Kidney (tissue), 14 donors: Measurements from ENCODE around the gene AUTS2. TPM values are rescaled to one million over a fixed set of nuclear protein-coding genes. Genes with fewer than 3 reads are reported as not detected.
A peak's percentile ranks its signal among the peaks of the same experiment; 100 is the strongest.

Source experiments
- DNase-seq, 5 donors: peaks; one replicate each; pipeline ENCODE4 v3.0.0-alpha.2; 2013 to 2020
- FAIRE-seq: peaks from 2 replicates; lab custom pipeline; 2012; peaks lifted over from hg19 to GRCh38; lab: Jason Lieb, UNC
- H3K27ac ChIP-seq, 2 donors: one replicate each; pipeline ENCODE4 v1.7.0; 2013; ENCODE audit warnings: low read depth in 2 of 2, low read length in 2 of 2, inconsistent platforms in 1 of 2
- H3K27me3 ChIP-seq: one replicate; pipeline ENCODE4 v1.7.1; 2013; ENCODE audit warnings: low read length, inconsistent platforms; ENCODE audit not compliant: control insufficient read depth, insufficient read depth
- H3K36me3 ChIP-seq, 3 donors: one replicate each; pipeline versions ENCODE4 v1.7.0 to v1.7.1; 2013; ENCODE audit warnings: low read length in 3 of 3, control low read depth in 1 of 3, inconsistent platforms in 1 of 3; ENCODE audit not compliant: insufficient read depth in 3 of 3, control insufficient read depth in 2 of 3
- H3K4me1 ChIP-seq, 3 donors: one replicate each; pipeline versions ENCODE4 v1.7.0 to v1.7.1; 2013; ENCODE audit warnings: low read length in 3 of 3, inconsistent platforms in 1 of 3, low read depth in 1 of 3; ENCODE audit not compliant: control insufficient read depth in 2 of 3, insufficient read depth in 2 of 3
- H3K4me3 ChIP-seq, 3 donors: one replicate each; pipeline versions ENCODE4 v1.7.0 to v1.8.1; 2013; ENCODE audit warnings: low read length in 3 of 3, control low read depth in 1 of 3, inconsistent platforms in 1 of 3
- H3K9ac ChIP-seq, 3 donors: one replicate each; pipeline versions ENCODE4 v1.7.0 to v1.7.1; 2013; ENCODE audit warnings: low read length in 3 of 3, control low read depth in 1 of 3, inconsistent platforms in 1 of 3
- H3K9me3 ChIP-seq, 3 donors: one replicate each; pipeline versions ENCODE4 v1.7.0 to v1.7.1; 2013; ENCODE audit warnings: low read length in 3 of 3, control low read depth in 1 of 3, inconsistent platforms in 1 of 3; ENCODE audit not compliant: control insufficient read depth in 2 of 3, insufficient read depth in 1 of 3
- CTCF ChIP-seq: IDR thresholded peaks from 3 replicates; pipeline ENCODE4 v1.5.1; 2012; ENCODE audit warnings: mild to moderate bottlenecking, moderate library complexity, borderline replicate concordance; ENCODE audit not compliant: insufficient read depth; ENCODE audit errors: extremely low read depth
- intact Hi-C: fragments of 100-400 bp; cut with DNase I; formaldehyde crosslinking; loops from one replicate; pipeline ENCODE4 v1.11.1; 2022
- polyA plus RNA-seq: library from polyadenylated mRNA; stranded (reverse); fragments of 350-450 nt; fragmentation: Illumina TruSeq; extraction: RNeasy Lipid Tissue Mini Kit (QIAGEN cat#74804); gene quantifications from one replicate; pipeline ENCODE4 v1.2.3, GENCODE V29; 2014; ENCODE audit warnings: low read depth, low replicate concordance; ENCODE audit not compliant: insufficient read depth
- total RNA-seq: library from RNA; stranded (reverse); fragmentation: NEBNext Ultra II Directional; extraction: Animal tissue kit (Norgen Biotek cat#: 25700); gene quantifications from one replicate; pipeline ENCODE4 v1.2.1, GENCODE V29; 2021
- donor health status: control.
- donor health status: control.
- donor health status: control.
- donor health status: control.
- donor health status: control.
- donor health status: DM: yes; HTN: yes; CAD: no.
- donor health status: Normal renal cell carcinoma (clear cell type).

AUTS2 gene
- total and polyA plus RNA-seq, 2 donors from 2014 or later = 5.2 to 33.8 TPM

- no peak for TF ChIP-seq CTCF
- Histone ChIP-seq H3K9me3 (no peaks in the 10 kb centered on the region), H3K4me1 (no peaks in the 10 kb centered on the region), H3K36me3 (no peaks in the 10 kb centered on the region), H3K27ac (no peak overlapping the region), H3K9ac (no peak overlapping the region), H3K4me3 (no peak overlapping the region), H3K27me3 (no peaks in the 10 kb centered on the region)
- intact Hi-C loops = no loop called here
- FAIRE-seq (no peak), DNase-seq (peak in 4 of 5 donors; percentile 69 to 95 (median 82))
These were observed 774.7 kb downstream of the AUTS2 start for GRCh38 chr7:70372768-70373515.

- H3K9me3 ChIP-seq = no peaks in the 10 kb centered on the region
- H3K4me3 ChIP-seq = no peak overlapping the region
- no peak for FAIRE-seq
- intact Hi-C loops = no loop called here
- TF ChIP-seq CTCF = no peak
- H3K4me1 ChIP-seq = no peaks in the 10 kb centered on the region
- no peak overlapping the region for H3K9ac ChIP-seq
- DNase-seq = no peak
- no peaks in the 10 kb centered on the region for H3K27me3 ChIP-seq
- no peak overlapping the region for H3K27ac ChIP-seq
- H3K36me3 ChIP-seq = no peaks in the 10 kb centered on the region
These were observed 776.7 kb downstream of the AUTS2 start for GRCh38 chr7:70374772-70375533.

- H3K4me3 ChIP-seq = no peak overlapping the region
- no peaks in the 10 kb centered on the region for H3K9me3 ChIP-seq
- FAIRE-seq (no peak), DNase-seq (no peak)
- no peaks in the 10 kb centered on the region for H3K4me1 ChIP-seq
- intact Hi-C loops = no loop called here
- H3K9ac ChIP-seq = no peak overlapping the region
- no peaks in the 10 kb centered on the region for H3K36me3 ChIP-seq
- no peak for TF ChIP-seq CTCF
- H3K27me3 ChIP-seq = no peaks in the 10 kb centered on the region
- H3K27ac ChIP-seq = no peak overlapping the region
These were observed 778.3 kb downstream of the AUTS2 start for GRCh38 chr7:70376561-70377031.
